HepG2 (cell line): ENCODE measurements around the gene ADGRG6. TPM values are rescaled to one million over a fixed set of nuclear protein-coding genes. Genes with fewer than 3 reads are reported as not detected.

Source experiments
- ARID2 ChIP-seq: sonication (generic); formaldehyde crosslinking; IDR thresholded peaks from 2 replicates; pipeline ENCODE4 v1.8.1; 2022; ENCODE audit warnings: mild to moderate bottlenecking, missing genetic modification reagents, borderline replicate concordance
- BRF2 ChIP-seq: sonication (generic); formaldehyde crosslinking; IDR thresholded peaks from 2 replicates; pipeline ENCODE4 v1.8.1; 2022; ENCODE audit warnings: mild to moderate bottlenecking, missing genetic modification reagents
- CBX1 ChIP-seq: IDR thresholded peaks from one replicate; pipeline ENCODE4 v1.6.1; 2016; ENCODE audit warnings: antibody characterized with exemption, low read depth
- DZIP1 ChIP-seq: sonication (generic); formaldehyde crosslinking; IDR thresholded peaks from 2 replicates; pipeline ENCODE4 v1.5.0; 2020; ENCODE audit warnings: mild to moderate bottlenecking, missing genetic modification reagents
- HNF1B ChIP-seq: sonication (generic); formaldehyde crosslinking; IDR thresholded peaks from 2 replicates; pipeline ENCODE4 v1.5.1; 2020; ENCODE audit warnings: mild to moderate bottlenecking, moderate library complexity, missing genetic modification reagents
- MBNL3 ChIP-seq: fragments of 250-450 bp; sonication (Bioruptor Pico); conservative IDR thresholded peaks from 2 replicates; pipeline ENCODE4 v1.8.0; 2022; ENCODE audit warnings: mild to moderate bottlenecking, inconsistent platforms
- POGZ ChIP-seq: sonication (generic); formaldehyde crosslinking; IDR thresholded peaks from 2 replicates; pipeline ENCODE4 v1.4.0; 2020; ENCODE audit warnings: mild to moderate bottlenecking, missing genetic modification reagents
- RBAK ChIP-seq: sonication (generic); formaldehyde crosslinking; IDR thresholded peaks from 2 replicates; pipeline ENCODE4 v1.5.1; 2020; ENCODE audit warnings: mild to moderate bottlenecking, missing genetic modification reagents
- TARDBP ChIP-seq: sonication (generic); formaldehyde crosslinking; IDR thresholded peaks from 2 replicates; pipeline ENCODE4 v1.8.0; 2022; ENCODE audit warnings: mild to moderate bottlenecking, missing genetic modification reagents
- USF2 ChIP-seq, 2 experiments: sonication (generic) in 1 of 2; formaldehyde crosslinking in 1 of 2; IDR thresholded peaks; 2 replicates each; pipeline versions ENCODE4 v1.5.1 to v1.6.1; 2011 to 2020; ENCODE audit warnings: borderline replicate concordance in 1 of 2, low read depth in 1 of 2, low read length in 1 of 2, mild to moderate bottlenecking in 1 of 2, missing genetic modification reagents in 1 of 2, moderate library complexity in 1 of 2
- ZFP91 ChIP-seq: sonication (generic); formaldehyde crosslinking; IDR thresholded peaks from 2 replicates; pipeline ENCODE4 v1.9.0; 2022; ENCODE audit warnings: missing genetic modification reagents, mild to moderate bottlenecking, borderline replicate concordance
- ZKSCAN1 ChIP-seq: fragments of 150-350 bp; IDR thresholded peaks from 2 replicates; pipeline ENCODE4 v1.6.1; 2014; ENCODE audit warnings: low read length
- ZNF503 ChIP-seq: sonication (generic); formaldehyde crosslinking; IDR thresholded peaks from 2 replicates; pipeline ENCODE4 v1.4.0; 2020; ENCODE audit warnings: missing genetic modification reagents
- ZNF598 ChIP-seq: sonication (generic); formaldehyde crosslinking; IDR thresholded peaks from 2 replicates; pipeline ENCODE4 v1.5.1; 2020; ENCODE audit warnings: mild to moderate bottlenecking, missing genetic modification reagents, borderline replicate concordance
- polyA plus RNA-seq, 8 experiments: library from polyadenylated mRNA; depleted of rRNA in 3 of 8; stranded (reverse) in 7 of 8; unstranded in 1 of 8; fragments of >200 nt; fragmentation: Illumina TruSeq in 4 of 8; extraction: Trizol in 4 of 8; gene quantifications; 2 replicates each; pipeline versions ENCODE4 v1.2.1 to v1.2.3, GENCODE V29; 2011 to 2016; ENCODE audit warnings: low read depth in 4 of 8, missing spikeins in 1 of 8, mixed read lengths in 1 of 8; ENCODE audit not compliant: insufficient read depth in 1 of 8
- total RNA-seq, 5 experiments: library from RNA; depleted of rRNA; stranded (reverse); fragments of >200 nt; fragmentation: Illumina TruSeq; extraction: Trizol; gene quantifications; 2 replicates each; pipeline ENCODE4 v1.2.3, GENCODE V29; 2016; ENCODE audit warnings: low read depth in 1 of 5

The ADGRG6 gene
- total and polyA plus RNA-seq, 2 of the 13 experiments (the other 11 are each of a cell fraction or from before 2014, with no cell fraction given) = 129 to 249 TPM

GRCh38 chr6:142349215-142349823, 47.5 kb downstream of the ADGRG6 start (continued):
- TF ChIP-seq ZNF503 (CRISPR knock-in tag) = no peak
- no peak for TF ChIP-seq HNF1B (CRISPR knock-in tag)
- no peak for TF ChIP-seq ZFP91 (CRISPR knock-in tag)
- TF ChIP-seq MBNL3 (CRISPR knock-in tag) = no peak
- TF ChIP-seq CBX1 = no peak
- TF ChIP-seq DZIP1 = no peak
- peak; percentile 90 for TF ChIP-seq POGZ
- no peak for TF ChIP-seq RBAK (CRISPR knock-in tag)
- TF ChIP-seq ZKSCAN1 = no peak
- TF ChIP-seq ARID2 (CRISPR knock-in tag) = 0 out of 2 replicates have a peak, but pooled peaks have one; percentile 17
- TF ChIP-seq TARDBP (CRISPR knock-in tag) = peak; percentile 59; the same call in 1 of the 2 replicates
- no peak for TF ChIP-seq BRF2 (CRISPR knock-in tag)
- no peak for TF ChIP-seq ZNF598 (CRISPR knock-in tag)
- no peak for TF ChIP-seq USF2 (IDR thresholded peaks at IDR 0.05; ENCODE audit: low read depth, low read length)
- TF ChIP-seq USF2 (CRISPR knock-in tag; IDR thresholded peaks at IDR 0.05; ENCODE audit: borderline replicate concordance) = no peak
